NCI-H2081 (cell line): Measurements from ENCODE around the gene TEX53.

Experiments
- DNase-seq, 2 experiments: peaks; one replicate each; lab custom pipeline; 2025; lab: John Stamatoyannopoulos, UW

TEX53 gene

GRCh38 chr9:114606597-114607207 lies 50.9 kb downstream of the TEX53 start:
- DNase-seq: no peak
